K562 (cell line): ENCODE data around the gene IGSF23. TPM values are rescaled to one million over a fixed set of nuclear protein-coding genes. Genes with fewer than 3 reads are reported as not detected.

ENCODE experiments used
- ATAC-seq: fragments of 200-7000 bp; cut with Tn5 transposase; 3 replicates; pipeline ENCODE4 v1.9.1; 2020; ENCODE audit warnings: moderate library complexity
- BruUV-seq: library from RNA; stranded (reverse); fragments of 400-500 nt; replicated peaks from 2 replicates; lab custom pipeline; 2021; lab: Mats Ljungman, UMichigan
- CTCF ChIA-PET: fragments of 300-600 bp; formaldehyde crosslinking; extraction: SDS; loops from one replicate; lab custom pipeline; 2021; ENCODE audit warnings: low intra/inter-chr PET ratio; lab: Yijun Ruan, JAX
- POLR2A ChIA-PET: fragments of 300-600, 350-650 bp; sonication (Branson Sonifier 250); formaldehyde crosslinking; extraction: SDS; loops from one replicate; lab custom pipeline; 2021; ENCODE audit warnings: antibody characterized with exemption, inconsistent platforms; lab: Yijun Ruan, JAX
- DNase-seq, 4 experiments: peaks; one replicate each; pipeline versions ENCODE4 v3.0.0 to v3.0.0-alpha.2; 2011 to 2018; ENCODE audit warnings: low spot score in 3 of 4, mixed read lengths in 3 of 4; ENCODE audit errors: extremely low read depth in 1 of 4
- FAIRE-seq: peaks from 2 replicates; lab custom pipeline; 2011; peaks lifted over from hg19 to GRCh38; lab: Jason Lieb, UNC
- H2AFZ ChIP-seq: 2 replicates; pipeline ENCODE4 v1.6.0; 2011; ENCODE audit warnings: low read depth, low read length, control low read depth, inconsistent platforms
- H3K27ac ChIP-seq: fragments of 200-600 bp; 3 replicates; pipeline ENCODE4 v1.8.0; 2011; ENCODE audit warnings: low read depth, mild to moderate bottlenecking, control low read depth, inconsistent platforms, low read length, moderate library complexity, mixed read lengths; ENCODE audit errors: extremely low read depth
- H3K27me3 ChIP-seq, 2 experiments: fragments of 300-600 bp in 1 of 2; 2 replicates in 1 of 2; 3 replicates in 1 of 2; pipeline versions ENCODE4 v1.6.0 to v1.8.0; 2011; ENCODE audit warnings: inconsistent platforms in 2 of 2, low read length in 2 of 2, mild to moderate bottlenecking in 1 of 2, mixed read lengths in 1 of 2, moderate library complexity in 1 of 2; ENCODE audit not compliant: control insufficient read depth in 2 of 2, insufficient read depth in 2 of 2
- H3K36me3 ChIP-seq: fragments of 300-600 bp; 3 replicates; pipeline ENCODE4 v1.8.0; 2011; ENCODE audit warnings: mild to moderate bottlenecking, low read length, inconsistent platforms; ENCODE audit not compliant: control insufficient read depth, insufficient read depth
- H3K4me1 ChIP-seq, 2 experiments: fragments of 200-600 bp in 1 of 2; replicated peaks in 1 of 2; 2 replicates in 1 of 2; 3 replicates in 1 of 2; pipeline versions ENCODE4 v1.5.1 to v1.8.0; 2011; ENCODE audit warnings: inconsistent platforms in 2 of 2, low read length in 2 of 2, mild to moderate bottlenecking in 1 of 2, mixed read lengths in 1 of 2, moderate library complexity in 1 of 2; ENCODE audit not compliant: control insufficient read depth in 2 of 2, insufficient read depth in 2 of 2
- H3K4me2 ChIP-seq: 2 replicates; pipeline ENCODE4 v1.6.1; 2011; ENCODE audit warnings: low read length, control low read depth, inconsistent platforms, mixed read lengths; ENCODE audit not compliant: insufficient read depth
- H3K4me3 ChIP-seq: fragments of 200-600 bp; sonication (generic), shearing (Covaris generic); 2 replicates; pipeline ENCODE4 v1.5.1; 2016; ENCODE audit warnings: control low read depth, inconsistent platforms
- H3K79me2 ChIP-seq: fragments of 200-600 bp; 3 replicates; pipeline ENCODE4 v1.8.0; 2011; ENCODE audit warnings: low read length, inconsistent platforms; ENCODE audit not compliant: control insufficient read depth, insufficient read depth
- H3K9ac ChIP-seq, 2 experiments: 2 replicates each; pipeline versions ENCODE4 v1.6.0 to v1.6.1; 2011; ENCODE audit warnings: low read depth in 2 of 2, low read length in 2 of 2, control low read depth in 1 of 2, inconsistent platforms in 1 of 2, mild to moderate bottlenecking in 1 of 2, mixed read lengths in 1 of 2; ENCODE audit not compliant: insufficient read depth in 1 of 2
- H3K9me1 ChIP-seq: one replicate; pipeline ENCODE4 v1.6.0; 2011; ENCODE audit warnings: inconsistent platforms, mild to moderate bottlenecking, low read length, moderate library complexity; ENCODE audit not compliant: control insufficient read depth, insufficient read depth
- H3K9me3 ChIP-seq: replicated peaks from 2 replicates; pipeline ENCODE4 v1.5.1; 2011; ENCODE audit warnings: low read depth, low read length, inconsistent platforms; ENCODE audit not compliant: control insufficient read depth, insufficient read depth
- H4K20me1 ChIP-seq: replicated peaks from 2 replicates; pipeline ENCODE4 v1.6.1; 2011; ENCODE audit warnings: low read length, inconsistent platforms, mixed read lengths; ENCODE audit not compliant: control insufficient read depth, insufficient read depth
- ATF7 ChIP-seq: fragments of 450-650 bp; IDR thresholded peaks from 2 replicates; pipeline ENCODE4 v1.7.1; 2014; ENCODE audit warnings: mild to moderate bottlenecking, moderate library complexity
- CBX5 ChIP-seq: IDR thresholded peaks from 2 replicates; pipeline ENCODE4 v1.6.1; 2014; ENCODE audit warnings: low read depth, borderline replicate concordance
- DIDO1 ChIP-seq: fragments of 450-650 bp; IDR thresholded peaks from 2 replicates; pipeline ENCODE4 v1.6.1; 2016; ENCODE audit warnings: low read depth, missing biosample characterization, missing genetic modification characterization
- IRF9 ChIP-seq: fragments of 450-650 bp; IDR thresholded peaks from 2 replicates; pipeline ENCODE4 v1.6.1; 2016; ENCODE audit warnings: missing biosample characterization, missing genetic modification characterization
- MTA2 ChIP-seq: fragments of 450-650 bp; IDR thresholded peaks from 2 replicates; pipeline ENCODE4 v1.6.1; 2016; ENCODE audit warnings: low read depth
- NFYB ChIP-seq: IDR thresholded peaks from 2 replicates; pipeline ENCODE4 v1.6.1; 2011; ENCODE audit warnings: mild to moderate bottlenecking, moderate library complexity; ENCODE audit not compliant: insufficient read length; ENCODE audit errors: extremely low read depth
- RBM25 ChIP-seq: fragments of 200-400 bp; formaldehyde crosslinking; IDR thresholded peaks from 2 replicates; pipeline ENCODE4 v1.6.1; 2018; ENCODE audit warnings: low read length, low read depth, moderate library complexity; ENCODE audit not compliant: severe bottlenecking
- RBM39 ChIP-seq: fragments of 200-400 bp; formaldehyde crosslinking; optimal IDR thresholded peaks from 2 replicates; pipeline ENCODE3; 2018; ENCODE audit warnings: low read depth, low read length
- TCF15 ChIP-seq: fragments of 250-450 bp; sonication (Bioruptor Pico); IDR thresholded peaks from 2 replicates; pipeline ENCODE4 v1.8.0; 2022; ENCODE audit warnings: moderate library complexity, mild to moderate bottlenecking, inconsistent platforms
- ZBTB43 ChIP-seq: sonication (generic); formaldehyde crosslinking; IDR thresholded peaks from 2 replicates; pipeline ENCODE4 v1.8.0; 2023; ENCODE audit warnings: mild to moderate bottlenecking, missing genetic modification reagents
- ZBTB5 ChIP-seq: fragments of 450-650 bp; IDR thresholded peaks from 2 replicates; pipeline ENCODE4 v1.6.1; 2017; ENCODE audit warnings: antibody characterized with exemption
- ZFP1 ChIP-seq: fragments of 450-650 bp; formaldehyde crosslinking; IDR thresholded peaks from 2 replicates; pipeline ENCODE4 v1.4.0; 2020; ENCODE audit warnings: mild to moderate bottlenecking, mixed read lengths
- ZNF512 ChIP-seq: IDR thresholded peaks from 2 replicates; pipeline ENCODE4 v1.6.1; 2016; ENCODE audit warnings: missing genetic modification characterization, missing compliant biosample characterization
- WGBS: fragments of 100-300 bp; shearing (Covaris generic); methylation state at CpG from one replicate; pipeline ENCODE4 v1.1.6; 2016; ENCODE audit warnings: low coverage, mixed read lengths; ENCODE audit not compliant: insufficient coverage; ENCODE audit errors: missing lambda C conversion rate; 5-methylcytosine and 5-hydroxymethylcytosine counted together
- in situ Hi-C: fragments of 300-500 bp; cut with MboI; formaldehyde crosslinking; loops from 4 replicates; pipeline ENCODE4 v1.15.0; 2018; ENCODE audit warnings: inconsistent platforms, mixed read lengths
- intact Hi-C: fragments of 100-400 bp; cut with micrococcal nuclease; formaldehyde crosslinking; loops from 2 replicates; pipeline ENCODE4 v1.14.2; 2022
- polyA plus RNA-seq, 8 experiments: library from polyadenylated mRNA; depleted of rRNA in 4 of 8; stranded (reverse) in 5 of 8; unstranded in 3 of 8; fragments of >200 nt; fragmentation: Nextera tagmentation in 2 of 8; fragmentation: Illumina TruSeq in 1 of 8; extraction: Ambion mirVana in 2 of 8; extraction: Trizol in 1 of 8; gene quantifications; 2 replicates each; pipeline versions ENCODE4 v1.2.1 to v1.2.3, GENCODE V29; 2011 to 2014; ENCODE audit warnings: inconsistent platforms in 1 of 8, missing spikeins in 1 of 8
- total RNA-seq, 7 experiments: library from RNA; depleted of rRNA in 6 of 7; stranded (reverse); fragments of >200 nt in 6 of 7; fragmentation: Illumina TruSeq in 2 of 7; extraction: Trizol in 2 of 7; gene quantifications; 2 replicates each; pipeline versions ENCODE4 v1.2.1 to v1.2.3, GENCODE V29; 2011 to 2021; ENCODE audit warnings: low replicate concordance in 1 of 7

Gene IGSF23
- total and polyA plus RNA-seq, 9 of the 15 experiments (the other 6 are each of a cell fraction or from before 2014, with no cell fraction given), result not detected

GRCh38 chr19:44581288-44581687 is 32.1 kb upstream of the IGSF23 start (continued):
- TF ChIP-seq RBM25 (peak; percentile 50), NFYB (no peak), ZFP1 (no peak), TCF15 (CRISPR knock-in tag) (no peak), ZBTB43 (CRISPR knock-in tag) (no peak), IRF9 (tag) (no peak)

- CTCF ChIA-PET, result interaction anchor here (0.6 to 1.0 kb wide), 3 partner anchors 72 to 1369 kb away, joined by 3 read pairs; no protein-coding TSS in a partner anchor
- intact Hi-C loops, result no loop called here
- TF ChIP-seq MTA2 (0 out of 2 replicates have a peak, but pooled peaks have one; percentile 42), ZNF512 (tag) (peak; percentile 100), ZBTB5 (peak; percentile 72; the same call in 1 of the 2 replicates), CBX5 (no peak), ATF7 (0 out of 2 replicates have a peak, but pooled peaks have one; percentile 18), RBM39 (peak; percentile 86), DIDO1 (tag) (0 out of 2 replicates have a peak, but pooled peaks have one; percentile 21)
These were observed 30.6 kb upstream of the IGSF23 start for GRCh38 chr19:44582581-44583265.

More at GRCh38 chr19:44582581-44583265, 30.6 kb upstream of the IGSF23 start:
- ATAC-seq (peak; percentile 84), FAIRE-seq (peak; percentile 92), DNase-seq (peak; percentile 73 to 78 (median 76))
- Histone ChIP-seq H2AFZ (peak overlapping the region; percentile 69), H3K9ac (no peak overlapping the region), H3K36me3 (no peaks in the 10 kb centered on the region), H3K4me1 (peaks cover 5 to 13% of the 10 kb centered on the region in 2 experiments; a peak in 4 of 5 replicates), H3K27ac (no peak overlapping the region), H3K79me2 (no peaks in the 10 kb centered on the region), H3K27me3 (no peaks in the 10 kb centered on the region), H3K4me3 (no peak overlapping the region), H3K4me2 (peak overlapping the region; percentile 40; the same call in 1 of the 2 replicates), H3K9me1 (no peaks in the 10 kb centered on the region), H3K9me3 (no peaks in the 10 kb centered on the region), H4K20me1 (no peaks in the 10 kb centered on the region)
- POLR2A ChIA-PET, result interaction anchor here (0.8 to 1.2 kb wide), 3 partner anchors 12 to 113 kb away, joined by 3 to 4 read pairs (median 4); partner anchors contain the start of gene PVR
- no TSS peak for BruUV-seq
- in situ Hi-C loops, result no loop called here
- WGBS, result 19% methylated on average over 10 of the region's 10 CpGs
